COLO668 (cell line): ENCODE measurements around the gene PPIE.
"Not testable (repeated sequence)": the region's sequence is repeated elsewhere in the genome, so short reads cannot be mapped to it uniquely, and the experiment has no call there.

Source experiments
- DNase-seq: peaks from one replicate; lab custom pipeline; 2025; ENCODE audit not compliant: unreplicated experiment; lab: John Stamatoyannopoulos, UW

Gene PPIE

GRCh38 chr1:39776886-39777285 is 38.2 kb downstream of the PPIE start:
- DNase-seq, result no peak

- no peak for DNase-seq
Measured at GRCh38 chr1:39777306-39777705, 38.6 kb downstream of the PPIE start.

GRCh38 chr1:39777896-39778295 is 39.2 kb downstream of the PPIE start:
- DNase-seq, result not testable (repeated sequence)

DNA sequence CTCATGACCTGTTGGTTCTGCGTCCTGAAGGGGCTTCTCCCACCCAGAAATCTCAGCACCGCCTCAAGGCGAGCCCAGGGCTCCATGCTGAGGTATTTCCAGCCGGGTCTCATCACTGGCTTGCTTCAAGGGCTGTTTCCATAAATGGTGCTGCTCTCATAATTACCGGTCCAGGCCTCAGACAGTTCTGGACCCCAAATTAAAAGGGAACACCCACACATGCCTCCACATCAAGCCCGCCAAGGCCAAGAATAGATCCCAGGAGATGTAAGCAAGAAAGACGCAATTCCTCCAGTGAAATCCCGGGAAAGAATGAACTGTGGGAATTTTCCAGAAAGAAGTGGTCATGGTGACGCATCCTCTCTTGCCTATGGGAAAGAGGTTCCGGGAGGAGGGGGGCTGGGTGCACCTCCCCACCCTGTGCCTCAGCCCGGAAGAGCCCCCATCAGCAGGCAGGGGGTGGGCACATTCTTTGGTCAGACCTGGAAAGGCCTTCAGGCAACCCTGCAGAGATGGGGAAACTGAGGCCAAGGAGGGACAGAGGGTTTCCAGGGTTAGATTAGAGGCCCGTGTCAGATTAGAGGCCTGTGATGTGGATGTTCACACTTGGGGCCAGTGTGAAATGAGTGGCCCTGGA is 39.9 kb downstream of the PPIE start:
- DNase-seq, result not testable (repeated sequence)

DNA sequence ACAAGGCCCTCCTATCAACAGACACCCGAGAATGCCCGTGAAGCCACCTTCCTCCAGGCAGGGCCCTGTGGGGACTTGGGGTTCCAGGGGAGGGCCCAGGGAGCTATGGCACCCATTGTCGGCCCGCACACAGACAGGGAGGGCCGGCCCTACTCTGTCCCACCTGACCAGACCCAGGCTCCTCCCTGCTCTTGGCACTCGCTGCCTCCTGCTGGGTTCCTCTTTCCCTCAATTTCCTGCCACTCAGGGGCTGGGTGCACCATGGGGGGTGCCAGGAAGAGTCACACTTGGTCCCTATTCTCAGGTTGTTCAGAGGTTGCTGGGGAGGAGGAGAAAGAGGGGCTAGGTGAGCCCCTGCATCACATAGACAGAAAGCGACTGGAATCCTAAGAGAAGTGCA is 40.5 kb downstream of the PPIE start:
- DNase-seq, result no peak

GRCh38 chr1:39779821-39780220 is 41.1 kb downstream of the PPIE start:
- DNase-seq, result no peak

DNA sequence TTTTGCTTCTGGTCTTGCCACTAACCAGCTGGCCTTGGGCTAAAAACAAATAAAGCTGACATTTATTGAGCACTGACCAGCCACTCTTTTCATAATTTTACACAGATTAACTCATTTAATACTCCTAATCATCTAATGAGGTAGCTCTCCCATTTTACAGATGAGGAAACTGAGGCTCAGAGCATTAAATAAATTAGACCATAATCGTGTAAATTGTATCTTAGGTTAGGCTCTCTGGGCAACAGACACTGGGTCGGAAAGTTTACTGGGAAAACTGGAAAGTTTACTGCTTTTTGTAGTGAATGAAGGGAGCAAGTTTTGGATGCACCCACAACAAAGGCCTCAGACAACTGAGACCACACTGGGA is 42.6 kb downstream of the PPIE start:
- DNase-seq, result no peak

DNA sequence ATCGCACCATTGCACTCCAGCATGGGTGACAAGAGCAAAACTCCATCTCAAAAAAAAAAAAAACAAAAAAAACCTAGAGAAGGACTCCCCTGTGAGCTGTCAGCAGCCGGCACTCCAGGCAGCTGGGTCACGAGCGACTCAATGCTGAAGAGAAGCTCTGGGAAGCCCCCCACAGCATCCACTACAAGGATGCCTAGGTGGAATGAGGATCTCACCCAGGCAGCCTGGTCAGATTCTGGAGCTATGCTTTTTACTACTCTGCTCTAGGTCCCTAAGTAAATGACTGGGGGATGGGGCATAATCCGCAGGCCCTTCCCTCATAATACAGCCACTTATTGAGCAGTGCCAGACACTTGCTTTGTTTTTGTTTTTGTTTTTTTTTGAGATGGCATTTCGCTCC is 43.4 kb downstream of the PPIE start:
- no peak for DNase-seq

GRCh38 chr1:39782685-39783084 is 44.0 kb downstream of the PPIE start:
- not testable (repeated sequence) for DNase-seq

DNA sequence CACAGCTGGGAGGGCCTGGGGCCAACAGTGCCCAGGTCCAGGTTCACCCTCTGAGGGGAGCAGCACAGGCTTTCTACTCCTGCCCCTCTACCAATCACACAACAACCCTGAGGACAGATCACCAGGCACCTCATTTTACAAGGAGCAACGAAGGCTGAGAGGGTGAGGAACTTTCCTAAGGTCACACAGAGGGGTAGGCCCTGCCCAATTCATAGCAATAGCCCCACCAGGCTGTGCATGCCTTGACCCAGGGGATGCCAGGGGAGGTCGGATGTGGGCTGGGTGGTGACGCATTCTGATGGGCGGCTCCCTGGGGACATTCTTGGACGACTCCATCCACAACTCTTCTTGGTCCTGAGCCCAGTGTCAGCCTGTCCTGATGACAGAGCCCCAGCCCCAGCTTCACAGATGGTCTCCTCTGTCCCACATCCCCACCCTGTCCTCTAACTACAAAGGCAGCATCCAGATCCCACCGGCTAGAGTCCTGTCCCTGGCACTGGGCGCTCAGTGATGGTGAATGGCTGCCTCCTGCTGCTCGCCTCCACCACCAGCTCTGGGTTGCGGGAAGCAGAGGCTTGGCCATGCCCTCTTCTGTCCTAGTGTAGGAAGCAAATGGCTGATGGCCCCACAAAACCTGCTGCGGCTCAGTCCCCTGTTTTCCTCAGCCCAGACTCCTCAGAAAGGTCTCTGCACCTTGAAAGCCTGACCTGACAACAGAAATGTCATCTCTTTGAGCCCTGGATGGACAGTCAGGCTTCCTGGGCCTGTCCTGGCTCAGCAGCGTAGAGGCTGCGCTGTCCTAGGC is 47.8 kb downstream of the PPIE start:
- not testable (repeated sequence) for DNase-seq

GRCh38 chr1:39787108-39787375 is 48.4 kb downstream of the PPIE start:
- DNase-seq, result not testable (repeated sequence)

GRCh38 chr1:39787468-39787867 is 48.8 kb downstream of the PPIE start:
- peak; percentile 100 for DNase-seq

DNA sequence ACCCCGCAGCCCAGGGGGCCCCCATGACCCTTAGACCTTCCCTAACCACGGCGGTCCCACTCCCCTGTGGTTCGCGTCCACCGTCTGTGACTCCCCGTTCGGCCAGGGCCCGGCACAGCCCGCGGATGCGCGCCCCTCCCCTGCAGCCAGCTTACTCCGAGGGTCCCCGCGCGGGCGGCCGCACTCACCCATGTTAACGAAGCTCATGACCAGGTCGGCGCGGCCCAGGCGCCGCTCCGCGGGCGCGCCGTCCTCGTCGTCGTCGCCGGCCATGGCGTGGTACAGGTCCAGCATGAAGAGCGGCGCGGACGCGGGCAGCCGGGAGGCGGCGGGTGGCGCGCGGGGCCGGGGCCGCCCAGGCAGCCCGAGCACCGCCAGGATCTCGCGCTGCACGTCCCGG is 49.3 kb downstream of the PPIE start:
- peak; percentile 100 for DNase-seq

GRCh38 chr1:39788426-39788757 is 49.7 kb downstream of the PPIE start:
- DNase-seq, result no peak

GRCh38 chr1:39788758-39789570 is 50.3 kb downstream of the PPIE start, which contains the start of gene BMP8B:
Gene BMP8B (minus strand): TSS chr1:39788865. CDS start chr1:39788485, 380 bp downstream.
- DNase-seq, result peak; percentile 100

- no peak for DNase-seq
Measured at GRCh38 chr1:39789571-39790110, 51.0 kb downstream of the PPIE start.

- DNase-seq, result no peak
Measured at GRCh38 chr1:39791838-39792237, 53.2 kb downstream of the PPIE start.

DNA sequence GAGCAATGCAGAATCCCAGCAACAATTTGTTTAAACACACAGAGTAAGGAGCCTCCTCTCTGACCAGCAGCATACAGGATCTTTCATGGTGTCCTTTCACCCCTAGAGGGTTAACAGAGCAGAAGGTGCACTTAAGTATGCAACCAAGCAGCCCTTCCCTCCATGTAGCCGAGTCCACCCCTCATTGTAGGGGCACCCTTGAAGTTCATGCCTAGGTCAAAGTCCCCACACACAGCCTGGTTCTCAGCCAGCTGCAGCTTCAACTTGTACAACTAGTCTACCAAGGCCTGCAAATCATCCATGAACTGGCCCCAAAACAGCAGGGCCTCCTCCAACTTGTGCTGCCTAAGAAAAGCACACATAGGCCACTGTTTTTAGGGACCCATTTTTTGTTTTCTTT is 57.0 kb downstream of the PPIE start:
- DNase-seq, result no peak

GRCh38 chr1:39798859-39799769 is 60.4 kb downstream of the PPIE start:
- DNase-seq, result peak; percentile 100

DNA sequence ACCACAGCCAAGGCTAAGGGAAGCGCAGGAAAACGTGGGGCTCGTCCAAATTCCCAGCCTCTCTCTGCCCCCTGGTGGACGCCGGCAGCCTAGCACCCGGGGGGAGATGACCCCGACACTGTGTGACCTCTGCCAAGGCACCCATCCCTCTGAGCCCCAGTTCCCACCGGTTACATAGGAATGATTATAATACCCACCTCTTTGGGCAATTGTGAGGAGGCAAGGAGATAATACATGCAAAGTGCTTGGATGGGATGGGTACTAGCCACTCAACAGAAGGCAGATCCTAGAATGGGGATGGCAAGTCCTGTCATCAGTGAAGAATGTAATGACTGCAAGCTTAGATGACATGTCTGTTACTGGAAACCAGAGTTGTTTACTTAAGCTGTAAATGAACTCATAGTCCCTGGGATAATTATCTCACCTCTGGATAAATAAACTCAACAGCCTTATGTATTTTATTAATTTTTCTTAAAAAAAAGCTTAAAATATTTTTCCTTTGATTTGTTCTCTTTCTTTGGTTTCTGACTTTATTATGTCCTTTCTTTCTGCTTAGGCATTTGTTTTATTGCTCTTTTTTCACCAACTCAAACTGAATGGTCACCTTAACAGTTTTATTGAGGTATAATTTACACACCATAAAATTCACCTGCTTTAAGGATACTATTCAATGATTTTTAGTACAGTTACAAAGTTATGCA is 61.2 kb downstream of the PPIE start:
- DNase-seq, result peak; percentile 100
